Right lobe of liver (tissue), 6 donors: ENCODE measurements around the gene SVIL. TPM values are rescaled to one million over a fixed set of nuclear protein-coding genes. Genes with fewer than 3 reads are reported as not detected.

Source experiments
- ATAC-seq, 4 donors: fragments of 200-7000 bp; cut with Tn5 transposase; one replicate each; pipeline ENCODE4 v1.9.1; 2020; ENCODE audit warnings: mild to moderate bottlenecking in 4 of 4, moderate library complexity in 4 of 4
- DNase-seq, 3 donors: peaks; one replicate each; pipeline ENCODE4 v3.0.0-alpha.2; 2020
- H3K27ac ChIP-seq, 3 donors: fragments of 200-600 bp; one replicate each; pipeline ENCODE4 v1.8.0; 2022
- H3K27me3 ChIP-seq, 2 donors: fragments of 200-600 bp; one replicate each; pipeline ENCODE4 v1.8.0; 2022
- H3K36me3 ChIP-seq, 4 donors: fragments of 200-600 bp; sonication (generic) in 1 of 4; one replicate each; pipeline versions ENCODE4 v1.5.1 to v1.8.0; 2017 to 2022; ENCODE audit warnings: control low read depth in 1 of 4
- H3K4me1 ChIP-seq, 4 donors: fragments of 200-600 bp; sonication (generic) in 1 of 4; one replicate each; pipeline versions ENCODE4 v1.5.1 to v1.8.0; 2017 to 2022; ENCODE audit warnings: control low read depth in 1 of 4
- H3K4me3 ChIP-seq, 3 donors: fragments of 200-600 bp; one replicate each; pipeline ENCODE4 v1.8.0; 2022
- H3K9me3 ChIP-seq, 4 donors: fragments of 200-600 bp; sonication (generic) in 1 of 4; one replicate each; pipeline versions ENCODE4 v1.5.1 to v1.8.0; 2017 to 2022; ENCODE audit warnings: control low read depth in 1 of 4
- CTCF ChIP-seq, 4 donors: fragments of 200-600 bp in 3 of 4; fragments of 450-650 bp in 1 of 4; IDR thresholded peaks; one replicate each; pipeline versions ENCODE4 v1.5.1 to v1.8.0; 2016 to 2022; ENCODE audit warnings: antibody characterized with exemption in 4 of 4, mild to moderate bottlenecking in 2 of 4
- POLR2A ChIP-seq: fragments of 450-650 bp; IDR thresholded peaks from one replicate; pipeline ENCODE4 v1.6.1; 2017; ENCODE audit warnings: antibody characterized with exemption, mild to moderate bottlenecking
- WGBS: methylation state at CpG from one replicate; pipeline ENCODE4 v1.1.6; 2018; ENCODE audit warnings: low coverage, low lambda C conversion rate; ENCODE audit not compliant: insufficient coverage; ENCODE audit errors: missing lambda C conversion rate; 5-methylcytosine and 5-hydroxymethylcytosine counted together
- intact Hi-C, 2 donors: fragments of 100-400 bp; cut with DNase I; formaldehyde crosslinking; loops; one replicate each; pipeline versions ENCODE4 v1.11.2 to v1.14.1; 2022
- total RNA-seq, 6 experiments: library from RNA; depleted of rRNA in 2 of 6; stranded (reverse); fragments of >200 nt in 2 of 6; fragmentation: NEBNext Ultra II Directional in 3 of 6; extraction: Animal tissue kit (Norgen Biotek cat#: 25700) in 3 of 6; gene quantifications; one replicate each; pipeline versions ENCODE4 v1.1.0 to v1.2.4, GENCODE V29; 2016 to 2023
- donor health status: DM: no; HTN: yes; CAD: no.
- donor health status: DM: no; HTN: no; CAD: no.
- donor health status: DM: no; HTN: no; CAD: no.
- donor health status: DM: no; HTN: yes; CAD: no.
- donor health status: DM: no; HTN: yes; CAD: no.

SVIL gene
- total RNA-seq, 6 experiments from 2014 or later, result 12.3 to 15.1 (median 13.6) TPM

- Histone ChIP-seq H3K27me3 (no peaks in the 10 kb centered on the region), H3K4me1 (peaks cover 0 to 11% (median 5%) of the 10 kb centered on the region in 4 donors), H3K9me3 (no peaks in the 10 kb centered on the region), H3K4me3 (no peak overlapping the region), H3K36me3 (no peaks in the 10 kb centered on the region), H3K27ac (no peak overlapping the region)
- DNase-seq, result peak in 1 of 3 donors; percentile 37
- ATAC-seq, result peak in 1 of 4 donors; percentile 21
- TF ChIP-seq CTCF (IDR thresholded peaks at IDR 0.05) (no peak), POLR2A (no peak)
- WGBS, result 81% methylated on average over 5 of the region's 12 CpGs
- intact Hi-C loops, result no loop called here
Measured at GRCh38 chr10:29643771-29644501, 9.2 kb upstream of the SVIL start.

- TF ChIP-seq POLR2A, result no peak
- no peak for TF ChIP-seq CTCF (IDR thresholded peaks at IDR 0.05)
- no peaks in the 10 kb centered on the region for H3K9me3 ChIP-seq
- intact Hi-C loops, result no loop called here
- ATAC-seq (peak in 1 of 4 donors; percentile 45), DNase-seq (peak in 1 of 3 donors; percentile 10)
- no peak overlapping the region for H3K4me3 ChIP-seq
- H3K27me3 ChIP-seq, result no peaks in the 10 kb centered on the region
- H3K36me3 ChIP-seq, result no peaks in the 10 kb centered on the region
- H3K27ac ChIP-seq, result no peak overlapping the region
- H3K4me1 ChIP-seq, result peaks cover 0 to 2% (median under 1%) of the 10 kb centered on the region in 4 donors
Measured at GRCh38 chr10:29642990-29643389, 8.2 kb upstream of the SVIL start.

- Histone ChIP-seq H3K27me3 (no peaks in the 10 kb centered on the region), H3K27ac (no peak overlapping the region)
- no peak for TF ChIP-seq CTCF (IDR thresholded peaks at IDR 0.05)
- TF ChIP-seq POLR2A, result no peak
Measured at GRCh38 chr10:29637537-29637936, 2.8 kb upstream of the SVIL start.

GRCh38 chr10:29636178-29636577, 1.4 kb upstream of the SVIL start:
- WGBS, result 53% methylated on average over 2 of the region's 2 CpGs
- TF ChIP-seq POLR2A (no peak), CTCF (IDR thresholded peaks at IDR 0.05) (no peak)
- Histone ChIP-seq H3K27me3 (no peaks in the 10 kb centered on the region), H3K9me3 (no peaks in the 10 kb centered on the region), H3K4me1 (no peaks in the 10 kb centered on the region), H3K36me3 (no peaks in the 10 kb centered on the region), H3K4me3 (no peak overlapping the region), H3K27ac (no peak overlapping the region)
- intact Hi-C loops, result no loop called here
- peak in 2 of 4 donors; percentile 45 to 67 for ATAC-seq
- DNase-seq, result no peak

More at GRCh38 chr10:29637537-29637936, 2.8 kb upstream of the SVIL start:
- Histone ChIP-seq H3K9me3 (no peaks in the 10 kb centered on the region), H3K4me1 (no peaks in the 10 kb centered on the region), H3K4me3 (no peak overlapping the region), H3K36me3 (no peaks in the 10 kb centered on the region)
- DNase-seq (no peak), ATAC-seq (no peak)
- WGBS, result 100% methylated on average over 3 of the region's 3 CpGs
- intact Hi-C loops, result no loop called here
